Subcutaneous adipose tissue (tissue), 4 donors: ENCODE data around the gene PPP1R8. TPM values are rescaled to one million over a fixed set of nuclear protein-coding genes. Genes with fewer than 3 reads are reported as not detected.

Experiments used
- small RNA-seq: library from RNA; depleted of rRNA; stranded (forward); fragments of <200 nt; gene quantifications from one replicate; pipeline ENCODE3, GENCODE V24; 2016
- total RNA-seq, 4 donors: library from RNA; depleted of rRNA; stranded (reverse); fragments of >200 nt; gene quantifications; one replicate each; pipeline ENCODE4 v1.1.0, GENCODE V29; 2016

PPP1R8 gene
- total RNA-seq, 4 donors from 2014 or later = 27.2 to 39.0 (median 29.5) TPM

Small RNA genes lying within 50 kb of the gene (small RNA-seq; reads per million reads assigned to genes)
- gene RNU6-1245P (not detected), gene SCARNA1 (11.5 reads per million, percentile 91 among the genes with 10 or more reads in this experiment)

Other genes with a start within 250 kb of the PPP1R8 start
- 10 to 100 TPM in 2 of 4 donors, 1 to 10 TPM in 2; 2.9 to 13.6 (median 7.1) TPM for gene AHDC1, start 226.6 kb upstream of the PPP1R8 start, total RNA-seq
- gene FGR, start 195.6 kb upstream of the PPP1R8 start, total RNA-seq = 100 to 1,000 TPM in 1 of 4 donors, 10 to 100 TPM in 3; 22.4 to 179 (median 44.6) TPM
- gene IFI6, start 158.6 kb upstream of the PPP1R8 start, total RNA-seq = 100 to 1,000 TPM in 1 of 4 donors, 10 to 100 TPM in 3; 28.4 to 420 (median 77.5) TPM
- 10 to 100 TPM; 19.4 to 37.9 (median 23.3) TPM for gene FAM76A, start 104.8 kb upstream of the PPP1R8 start, total RNA-seq
- gene STX12, start 57.6 kb upstream of the PPP1R8 start, total RNA-seq = 100 to 1,000 TPM in 3 of 4 donors, 10 to 100 TPM in 1; 94.5 to 151 (median 137) TPM
- 100 to 1,000 TPM in 1 of 4 donors, 10 to 100 TPM in 3; 35.2 to 122 (median 43.0) TPM for gene THEMIS2, start 41.8 kb downstream of the PPP1R8 start, total RNA-seq
- gene RPA2, start 83.8 kb downstream of the PPP1R8 start, total RNA-seq = 10 to 100 TPM; 22.0 to 30.1 (median 24.9) TPM
- 1 to 10 TPM in 1 of 4 donors, under 1 TPM in 1, not detected in 2; 0.66 to 1.1 TPM for gene SMPDL3B, start 104.2 kb downstream of the PPP1R8 start, total RNA-seq
- 1 to 10 TPM; 1.8 to 4.9 (median 4.6) TPM for gene XKR8, start 129.2 kb downstream of the PPP1R8 start, total RNA-seq